Measurements from ENCODE around the gene CD82. TPM values are rescaled to one million over a fixed set of nuclear protein-coding genes. Genes with fewer than 3 reads are reported as not detected.

Gene CD82
- total and polyA plus RNA-seq, 3 donors from 2014 or later = 5.0 to 13.7 (median 13.0) TPM

DNA sequence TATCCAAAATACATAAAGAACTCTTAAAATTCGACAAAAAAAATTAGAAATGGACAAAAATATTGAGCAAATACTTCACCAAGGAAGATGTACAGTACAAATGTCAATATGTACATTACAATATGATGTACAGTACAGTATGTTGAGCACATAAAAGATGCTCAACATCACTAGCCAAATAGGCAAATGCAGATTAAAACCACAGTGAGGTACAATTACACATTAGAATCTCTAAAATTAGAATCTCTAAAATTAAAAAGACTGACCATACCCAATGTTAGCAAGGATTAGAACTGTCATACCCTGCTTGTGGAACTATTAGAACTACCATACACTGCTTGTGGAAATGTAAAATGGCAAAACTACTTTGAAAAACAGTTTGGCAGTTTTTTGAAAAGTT lies 82.6 kb downstream of the CD82 start:
- Histone ChIP-seq H3K9me3 (no peaks in the 10 kb centered on the region), H3K4me1 (no peaks in the 10 kb centered on the region), H3K36me3 (ENCODE audit: low read depth, missing control alignments) (no peaks in the 10 kb centered on the region), H3K27me3 (no peaks in the 10 kb centered on the region), H3K27ac (no peak overlapping the region), H3K4me3 (no peak overlapping the region)
- TF ChIP-seq, protein P1, sequence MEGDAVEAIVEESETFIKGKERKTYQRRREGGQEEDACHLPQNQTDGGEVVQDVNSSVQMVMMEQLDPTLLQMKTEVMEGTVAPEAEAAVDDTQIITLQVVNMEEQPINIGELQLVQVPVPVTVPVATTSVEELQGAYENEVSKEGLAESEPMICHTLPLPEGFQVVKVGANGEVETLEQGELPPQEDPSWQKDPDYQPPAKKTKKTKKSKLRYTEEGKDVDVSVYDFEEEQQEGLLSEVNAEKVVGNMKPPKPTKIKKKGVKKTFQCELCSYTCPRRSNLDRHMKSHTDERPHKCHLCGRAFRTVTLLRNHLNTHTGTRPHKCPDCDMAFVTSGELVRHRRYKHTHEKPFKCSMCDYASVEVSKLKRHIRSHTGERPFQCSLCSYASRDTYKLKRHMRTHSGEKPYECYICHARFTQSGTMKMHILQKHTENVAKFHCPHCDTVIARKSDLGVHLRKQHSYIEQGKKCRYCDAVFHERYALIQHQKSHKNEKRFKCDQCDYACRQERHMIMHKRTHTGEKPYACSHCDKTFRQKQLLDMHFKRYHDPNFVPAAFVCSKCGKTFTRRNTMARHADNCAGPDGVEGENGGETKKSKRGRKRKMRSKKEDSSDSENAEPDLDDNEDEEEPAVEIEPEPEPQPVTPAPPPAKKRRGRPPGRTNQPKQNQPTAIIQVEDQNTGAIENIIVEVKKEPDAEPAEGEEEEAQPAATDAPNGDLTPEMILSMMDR (IDR thresholded peaks at IDR 0.05) = no peak
- no peak for TF ChIP-seq POLR2A (IDR thresholded peaks at IDR 0.05)
- DNase-seq = no peak
- intact Hi-C loops (cut with DNase I; ENCODE audit: low total_unique reads) = no loop called here
- 83 to 90% methylated on average over 1 of the region's 1 CpG for WGBS, 2 donors

DNA sequence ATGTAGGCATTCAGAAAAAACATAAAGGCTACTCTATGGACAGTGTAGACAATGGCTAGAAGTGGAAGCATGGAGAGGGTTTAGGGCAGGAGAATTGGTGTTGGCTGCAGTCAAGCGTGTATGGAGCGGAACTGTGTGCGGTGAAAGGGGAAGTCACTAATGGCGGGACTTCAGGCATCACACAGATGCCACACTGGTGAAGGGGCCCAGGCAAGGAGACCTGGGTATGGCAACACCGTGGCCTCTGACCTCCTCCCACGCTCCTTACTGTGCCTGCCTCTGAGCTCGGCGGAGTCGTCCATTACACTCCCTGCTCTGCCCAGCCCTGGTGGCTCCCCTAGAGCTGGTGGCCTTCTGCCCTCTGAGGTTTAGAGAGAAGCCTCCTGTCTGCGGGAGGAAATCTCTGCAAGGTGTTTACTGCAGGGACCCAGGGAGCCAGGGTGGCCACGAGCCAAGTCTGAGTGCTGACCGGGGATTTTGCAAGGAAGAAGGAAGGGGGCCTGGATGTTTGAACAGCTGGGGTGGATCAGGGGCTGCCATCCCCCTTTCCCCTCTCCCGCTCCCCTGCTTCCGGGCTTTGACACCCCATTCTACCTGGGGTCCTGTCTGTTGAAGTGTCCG lies 86.2 kb downstream of the CD82 start:
- TF ChIP-seq, protein P1 (IDR thresholded peaks at IDR 0.05) = no peak
- TF ChIP-seq POLR2A (IDR thresholded peaks at IDR 0.05) = no peak
- no peak for DNase-seq
- 59 to 66% methylated on average over 15 of the region's 15 CpGs for WGBS, 2 donors
- H3K4me3 ChIP-seq = no peak overlapping the region
- intact Hi-C loops (cut with DNase I; ENCODE audit: low total_unique reads) = no loop called here
- H3K27ac ChIP-seq = no peak overlapping the region
- H3K36me3 ChIP-seq (ENCODE audit: low read depth, missing control alignments) = no peaks in the 10 kb centered on the region
- H3K4me1 ChIP-seq = no peaks in the 10 kb centered on the region
- H3K27me3 ChIP-seq = no peaks in the 10 kb centered on the region
- no peaks in the 10 kb centered on the region for H3K9me3 ChIP-seq

DNA sequence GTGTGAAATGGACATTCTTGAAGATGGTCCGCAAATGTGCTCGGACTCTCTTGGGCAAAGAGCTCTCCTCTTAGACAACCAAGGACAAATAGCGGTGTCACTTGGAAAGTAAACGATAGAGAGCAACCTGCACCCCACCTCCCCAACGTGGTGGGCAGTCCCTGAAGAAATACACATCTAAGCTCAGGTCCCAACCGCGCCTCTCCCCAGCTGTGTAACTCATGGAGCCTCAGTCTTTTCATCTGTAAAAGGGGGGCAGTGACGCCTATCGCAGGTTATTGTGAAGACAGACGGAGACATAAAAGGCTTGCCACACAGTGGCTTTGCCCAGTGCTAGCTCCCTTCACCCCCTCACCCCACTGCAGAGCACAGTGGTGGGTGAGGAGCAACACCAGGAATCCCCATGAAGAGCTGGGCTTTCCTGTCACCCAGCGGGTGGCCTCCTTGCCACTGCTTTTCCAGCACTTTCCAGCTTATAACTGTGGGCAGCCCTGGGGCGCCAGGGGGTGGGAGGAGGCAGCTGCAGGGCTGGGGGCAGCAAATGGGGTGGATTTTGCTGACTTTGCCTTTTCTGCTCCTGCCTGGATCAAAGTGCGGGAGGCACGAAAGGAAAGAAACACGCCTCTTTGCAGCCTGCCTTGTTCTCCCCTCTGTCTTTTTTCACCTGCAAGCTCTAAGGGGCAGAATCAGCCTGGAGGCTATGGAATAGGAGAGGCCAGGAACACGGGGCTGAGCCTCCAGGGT lies 87.6 kb downstream of the CD82 start:
- Histone ChIP-seq H3K27me3 (no peaks in the 10 kb centered on the region), H3K36me3 (ENCODE audit: low read depth, missing control alignments) (no peaks in the 10 kb centered on the region), H3K4me1 (no peaks in the 10 kb centered on the region), H3K27ac (no peak overlapping the region), H3K9me3 (no peaks in the 10 kb centered on the region), H3K4me3 (no peak overlapping the region)
- intact Hi-C loops (cut with DNase I; ENCODE audit: low total_unique reads) = no loop called here
- 85 to 88% methylated on average over 15 to 16 of the region's 16 CpGs for WGBS, 2 donors
- TF ChIP-seq POLR2A (IDR thresholded peaks at IDR 0.05) = no peak
- TF ChIP-seq, protein P1 (IDR thresholded peaks at IDR 0.05) = no peak
- no peak for DNase-seq

DNA sequence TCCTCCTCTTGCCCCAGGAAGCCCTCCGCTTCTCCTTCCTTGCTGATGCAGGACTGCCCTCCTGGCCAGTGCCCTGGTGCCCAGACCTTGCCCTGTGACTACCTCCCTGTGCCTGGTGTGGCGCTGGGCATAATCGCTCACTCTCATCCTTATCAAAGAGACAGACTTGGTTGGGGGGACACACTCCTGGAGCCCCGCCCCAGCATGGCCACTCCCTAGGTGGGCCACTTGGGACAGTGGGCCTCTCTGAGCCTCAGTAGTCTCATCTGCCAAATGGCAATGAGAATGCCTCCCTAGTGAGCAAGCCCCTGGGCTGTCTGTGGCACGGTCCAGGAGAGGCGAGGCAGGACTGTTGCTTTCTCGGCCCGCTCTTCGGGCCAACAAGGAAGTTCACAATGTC lies 88.6 kb downstream of the CD82 start:
- no peak overlapping the region for H3K27ac ChIP-seq
- no peaks in the 10 kb centered on the region for H3K9me3 ChIP-seq
- intact Hi-C loops (cut with DNase I; ENCODE audit: low total_unique reads) = no loop called here
- H3K27me3 ChIP-seq = no peaks in the 10 kb centered on the region
- H3K4me3 ChIP-seq = no peak overlapping the region
- WGBS, 2 donors = 98 to 100% methylated on average over 1 to 9 of the region's 9 CpGs
- no peak for DNase-seq
- TF ChIP-seq, protein P1 (IDR thresholded peaks at IDR 0.05) = no peak
- TF ChIP-seq POLR2A (IDR thresholded peaks at IDR 0.05) = no peak
- no peaks in the 10 kb centered on the region for H3K36me3 ChIP-seq (ENCODE audit: low read depth, missing control alignments)
- H3K4me1 ChIP-seq = no peaks in the 10 kb centered on the region
